CD14-positive monocyte (primary cell): ENCODE results near the gene PDE11A. TPM values are rescaled to one million over a fixed set of nuclear protein-coding genes. Genes with fewer than 3 reads are reported as not detected.

Experiments used
- DNase-seq, 3 donors: peaks; one replicate each; pipeline ENCODE4 v3.0.0-alpha.2; 2011 to 2022
- H2AFZ ChIP-seq: 2 replicates; pipeline ENCODE4 v1.6.0; 2012; ENCODE audit warnings: mild to moderate bottlenecking, low read depth, low read length, inconsistent platforms; ENCODE audit not compliant: insufficient read depth, poor library complexity, severe bottlenecking
- H3K27ac ChIP-seq, 2 donors: 1 replicate in 1 of 2; 2 replicates in 1 of 2; pipeline ENCODE4 v1.5.1; 2012 to 2013; ENCODE audit warnings: low read length in 2 of 2, control low read depth in 1 of 2, inconsistent platforms in 1 of 2, low read depth in 1 of 2, mild to moderate bottlenecking in 1 of 2
- H3K27me3 ChIP-seq, 2 donors: one replicate each; pipeline versions ENCODE4 v1.6.0 to v1.6.1; 2011 to 2013; ENCODE audit warnings: low read length in 2 of 2; ENCODE audit not compliant: control insufficient read depth in 2 of 2, insufficient read depth in 2 of 2
- H3K36me3 ChIP-seq, 2 donors: replicated peaks in 1 of 2; 1 replicate in 1 of 2; 2 replicates in 1 of 2; pipeline versions ENCODE4 v1.5.1 to v1.6.1; 2012 to 2013; ENCODE audit warnings: low read length in 2 of 2, control low read depth in 1 of 2, inconsistent platforms in 1 of 2, mild to moderate bottlenecking in 1 of 2; ENCODE audit not compliant: insufficient read depth in 2 of 2, control insufficient read depth in 1 of 2
- H3K4me1 ChIP-seq, 2 donors: 1 replicate in 1 of 2; 2 replicates in 1 of 2; pipeline versions ENCODE4 v1.5.1 to v1.6.1; 2012 to 2013; ENCODE audit warnings: low read length in 2 of 2, control low read depth in 1 of 2, inconsistent platforms in 1 of 2, mild to moderate bottlenecking in 1 of 2, moderate library complexity in 1 of 2; ENCODE audit not compliant: insufficient read depth in 2 of 2, control insufficient read depth in 1 of 2
- H3K4me2 ChIP-seq: replicated peaks from 2 replicates; pipeline ENCODE3; 2012; ENCODE audit warnings: low read length, moderate library complexity, mild to moderate bottlenecking; ENCODE audit not compliant: poor library complexity, severe bottlenecking; ENCODE audit errors: extremely low read depth
- H3K4me3 ChIP-seq, 3 experiments: fragments of 200-600 bp in 1 of 3; sonication (generic) in 1 of 3; replicated peaks in 1 of 3; 1 replicate in 2 of 3; 2 replicates in 1 of 3; pipeline ENCODE4 v1.5.1; 2011 to 2013; ENCODE audit warnings: low read length in 3 of 3, mild to moderate bottlenecking in 3 of 3, control low read depth in 2 of 3, low read depth in 2 of 3, inconsistent platforms in 1 of 3, moderate library complexity in 1 of 3
- H3K79me2 ChIP-seq: 2 replicates; pipeline ENCODE4 v1.6.0; 2012; ENCODE audit warnings: mild to moderate bottlenecking, control low read depth, inconsistent platforms, low read length, moderate library complexity; ENCODE audit not compliant: insufficient read depth
- H3K9ac ChIP-seq: 2 replicates; pipeline ENCODE4 v1.6.0; 2017; ENCODE audit warnings: low read length, mild to moderate bottlenecking; ENCODE audit not compliant: insufficient read depth, poor library complexity, severe bottlenecking
- H3K9me3 ChIP-seq, 2 donors: replicated peaks in 1 of 2; 1 replicate in 1 of 2; 2 replicates in 1 of 2; pipeline versions ENCODE4 v1.5.1 to v1.6.1; 2012 to 2013; ENCODE audit warnings: low read length in 2 of 2, control low read depth in 1 of 2; ENCODE audit not compliant: control insufficient read depth in 1 of 2, insufficient read depth in 1 of 2
- H4K20me1 ChIP-seq: 2 replicates; pipeline ENCODE4 v1.6.0; 2012; ENCODE audit warnings: mild to moderate bottlenecking, low read length, control low read depth, moderate library complexity; ENCODE audit not compliant: insufficient read depth
- H3K27ac Mint-ChIP-seq, 7 donors: one replicate each; pipeline ENCODE4 v1.8.0; 2020; ENCODE audit warnings: mild to moderate bottlenecking in 7 of 7, mixed read lengths in 7 of 7, moderate library complexity in 6 of 7, inconsistent platforms in 2 of 7
- H3K27me3 Mint-ChIP-seq, 3 donors: one replicate each; pipeline ENCODE4 v1.8.0; 2021 to 2022; ENCODE audit warnings: low read depth in 3 of 3, mild to moderate bottlenecking in 3 of 3, mixed read lengths in 3 of 3, moderate library complexity in 3 of 3, inconsistent platforms in 1 of 3
- H3K36me3 Mint-ChIP-seq, 2 donors: one replicate each; pipeline ENCODE4 v1.8.0; 2020; ENCODE audit warnings: mixed read lengths in 2 of 2, inconsistent platforms in 1 of 2, mild to moderate bottlenecking in 1 of 2
- H3K4me1 Mint-ChIP-seq: one replicate; pipeline ENCODE4 v1.8.0; 2020; ENCODE audit warnings: mild to moderate bottlenecking, mixed read lengths
- H3K4me3 Mint-ChIP-seq, 2 donors: one replicate each; pipeline ENCODE4 v1.8.0; 2020; ENCODE audit warnings: mild to moderate bottlenecking in 2 of 2, mixed read lengths in 2 of 2, moderate library complexity in 1 of 2
- H3K9me3 Mint-ChIP-seq, 7 donors: one replicate each; pipeline ENCODE4 v1.8.0; 2020 to 2022; ENCODE audit warnings: mixed read lengths in 7 of 7, mild to moderate bottlenecking in 6 of 7, moderate library complexity in 6 of 7, inconsistent platforms in 2 of 7
- CTCF ChIP-seq: fragments of 200-600 bp; IDR thresholded peaks from one replicate; pipeline ENCODE4 v1.8.0; 2022; ENCODE audit warnings: antibody characterized with exemption, mild to moderate bottlenecking
- WGBS: methylation state at CpG from one replicate; pipeline ENCODE4 v1.1.5; 2013; ENCODE audit warnings: missing lambda C conversion rate; ENCODE audit not compliant: insufficient coverage; 5-methylcytosine and 5-hydroxymethylcytosine counted together
- intact Hi-C, 2 donors: fragments of 100-400 bp; cut with micrococcal nuclease; formaldehyde crosslinking; loops; one replicate each; pipeline versions ENCODE4 v1.15.0 to v1.15.1; 2023
- polyA plus RNA-seq, 3 donors: library from polyadenylated mRNA; depleted of rRNA in 1 of 3; unstranded in 2 of 3; stranded (reverse) in 1 of 3; fragments of 300-500 nt in 2 of 3; fragments of >200 nt in 1 of 3; fragmentation: Illumina TruSeq in 2 of 3; gene quantifications; 1 replicate in 2 of 3; 2 replicates in 1 of 3; pipeline ENCODE4 v1.2.3, GENCODE V29; 2012 to 2021

The PDE11A gene
- polyA plus RNA-seq, 3 donors, result not detected

- WGBS, result no CpG with 5 or more reads among the region's 8 CpGs
- H2AFZ ChIP-seq, result no peak overlapping the region
- H3K27ac ChIP-seq, result no peak overlapping the region
- H3K36me3 ChIP-seq, result no peaks in the 10 kb centered on the region
- H3K9me3 ChIP-seq, result no peaks in the 10 kb centered on the region
- no peak overlapping the region for H3K4me3 Mint-ChIP-seq
- no peak for DNase-seq
- H3K9ac ChIP-seq, result no peak overlapping the region
- no peaks in the 10 kb centered on the region for H3K36me3 Mint-ChIP-seq
- no peaks in the 10 kb centered on the region for H3K4me1 Mint-ChIP-seq
- H3K9me3 Mint-ChIP-seq, result no peaks in the 10 kb centered on the region
- H3K27me3 Mint-ChIP-seq, result no peaks in the 10 kb centered on the region
- H3K4me1 ChIP-seq, result no peaks in the 10 kb centered on the region
- no peaks in the 10 kb centered on the region for H3K79me2 ChIP-seq
- no peak overlapping the region for H3K4me3 ChIP-seq
- intact Hi-C loops, result no loop called here
- no peaks in the 10 kb centered on the region for H4K20me1 ChIP-seq
- TF ChIP-seq CTCF, result no peak
- no peak overlapping the region for H3K4me2 ChIP-seq
- H3K27me3 ChIP-seq, result no peaks in the 10 kb centered on the region
- no peak overlapping the region for H3K27ac Mint-ChIP-seq
Observed at GRCh38 chr2:177972782-177973181, 99.8 kb downstream of the PDE11A start.

GRCh38 chr2:177972123-177972522, 100.5 kb downstream of the PDE11A start:
- no peak for TF ChIP-seq CTCF
- Histone ChIP-seq H3K9ac (no peak overlapping the region), H3K4me1 (no peaks in the 10 kb centered on the region), H2AFZ (no peak overlapping the region), H3K79me2 (no peaks in the 10 kb centered on the region), H3K27me3 (no peaks in the 10 kb centered on the region), H3K4me2 (no peak overlapping the region), H3K27ac (no peak overlapping the region), H4K20me1 (no peaks in the 10 kb centered on the region), H3K9me3 (no peaks in the 10 kb centered on the region), H3K4me3 (no peak overlapping the region), H3K36me3 (no peaks in the 10 kb centered on the region)
- no peak for DNase-seq
- intact Hi-C loops, result no loop called here
- no peaks in the 10 kb centered on the region for H3K9me3 Mint-ChIP-seq
- H3K27ac Mint-ChIP-seq, result no peak overlapping the region
- H3K4me3 Mint-ChIP-seq, result no peak overlapping the region
- H3K27me3 Mint-ChIP-seq, result no peaks in the 10 kb centered on the region
- no peaks in the 10 kb centered on the region for H3K4me1 Mint-ChIP-seq
- no peaks in the 10 kb centered on the region for H3K36me3 Mint-ChIP-seq
